ENCODE results near the gene OSCP1. TPM values are rescaled to one million over a fixed set of nuclear protein-coding genes. Genes with fewer than 3 reads are reported as not detected.

OSCP1 gene
- total RNA-seq, 1 experiment from 2014 or later: 5.7 TPM

- Histone ChIP-seq H3K27ac (ENCODE audit: low read depth, low read length, poor library complexity, severe bottlenecking) (no peak within 1 kb of the TSS), H3K27me3 (replicated peaks; ENCODE audit: insufficient read depth, low read depth, low read length, poor library complexity) (no peaks in the 10 kb centered on the region), H3K9me3 (ENCODE audit: low read depth, low read length, poor library complexity, severe bottlenecking) (no peaks in the 10 kb centered on the region), H3K4me3 (ENCODE audit: low read depth, low read length, poor library complexity, severe bottlenecking) (no peak within 1 kb of the TSS), H3K4me1 (ENCODE audit: insufficient read depth, low read length, poor library complexity, severe bottlenecking) (no peaks in the 10 kb centered on the region), H3K36me3 (ENCODE audit: insufficient read depth, low read length, poor library complexity, severe bottlenecking) (no peaks in the 10 kb centered on the region)
- no TSS peak for BruUV-seq (replicated peaks)
- ChIA-PET CTCF (no interaction called here), POLR2A (ENCODE audit: low non-redundant PET) (no interaction called here)
- no peak for DNase-seq (ENCODE audit: low spot score)
- intact Hi-C loops (cut with micrococcal nuclease; ENCODE audit: unreplicated experiment): no loop called here
- TF ChIP-seq EZH2 (IDR thresholded peaks at IDR 0.05; ENCODE audit: borderline replicate concordance, low read depth, low read length, poor library complexity, severe bottlenecking) (no peak), CTCF (conservative IDR thresholded peaks at IDR 0.05; ENCODE audit: low read depth, low read length) (no peak)
Observed at GRCh38 chr1:36482724-36483388, 32.6 kb upstream of the OSCP1 start, which contains the start of gene CSF3R. TSS of gene CSF3R (minus strand) at chr1:36482913. CDS start at chr1:36479496, 3,417 bp downstream.

DNA sequence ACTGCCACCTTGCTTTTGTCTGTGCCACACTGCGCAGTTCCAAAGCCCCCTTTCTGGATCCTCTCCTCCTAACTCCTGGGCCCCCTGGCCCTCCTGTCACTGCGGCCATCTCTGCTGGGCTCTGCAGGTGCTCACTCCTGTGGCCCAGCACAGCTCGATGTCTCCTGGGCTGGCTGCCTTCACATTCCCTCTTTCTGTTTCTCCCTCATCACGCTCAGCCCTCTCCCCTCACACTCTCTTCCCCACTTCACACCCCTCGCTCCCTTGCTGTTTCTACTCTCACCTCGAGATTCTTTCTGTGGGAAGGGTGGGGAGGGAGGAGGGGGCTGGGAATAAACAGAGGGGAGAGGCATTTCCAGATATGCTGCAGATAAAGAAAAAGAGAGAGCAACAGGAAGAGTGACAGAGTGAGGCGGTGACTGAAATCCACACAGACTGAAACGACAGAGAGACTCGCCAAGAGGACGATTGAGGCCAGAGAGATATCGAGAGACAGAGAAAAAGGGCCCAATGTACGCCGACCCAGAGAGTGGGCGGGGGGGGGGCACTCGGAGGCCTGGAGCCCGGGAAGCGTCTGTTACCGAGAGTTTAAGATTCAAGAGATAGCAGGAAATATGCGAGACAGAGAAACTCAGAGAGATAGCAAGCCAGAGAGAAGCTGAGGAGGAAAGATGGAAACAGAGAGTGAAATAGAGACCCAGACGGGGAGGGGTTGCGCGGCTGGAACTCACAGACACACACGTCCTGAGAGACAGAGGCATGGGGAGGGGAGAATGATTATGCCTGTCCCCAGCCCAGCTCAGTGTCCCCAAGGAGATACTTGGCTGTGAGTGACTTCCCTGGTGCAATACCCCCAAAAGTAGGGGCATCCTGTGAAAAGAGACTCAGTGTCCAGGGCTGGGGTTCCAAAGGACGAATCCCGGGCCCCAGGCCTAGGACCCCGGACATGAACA is 31.8 kb upstream of the OSCP1 start:
- DNase-seq (ENCODE audit: low spot score): no peak
- Histone ChIP-seq H3K27me3 (replicated peaks; ENCODE audit: insufficient read depth, low read depth, low read length, poor library complexity) (no peaks in the 10 kb centered on the region), H3K27ac (ENCODE audit: low read depth, low read length, poor library complexity, severe bottlenecking) (no peak overlapping the region), H3K36me3 (ENCODE audit: insufficient read depth, low read length, poor library complexity, severe bottlenecking) (no peaks in the 10 kb centered on the region), H3K9me3 (ENCODE audit: low read depth, low read length, poor library complexity, severe bottlenecking) (no peaks in the 10 kb centered on the region), H3K4me3 (ENCODE audit: low read depth, low read length, poor library complexity, severe bottlenecking) (no peak overlapping the region), H3K4me1 (ENCODE audit: insufficient read depth, low read length, poor library complexity, severe bottlenecking) (no peaks in the 10 kb centered on the region)
- TF ChIP-seq EZH2 (IDR thresholded peaks at IDR 0.05; ENCODE audit: borderline replicate concordance, low read depth, low read length, poor library complexity, severe bottlenecking) (no peak), CTCF (conservative IDR thresholded peaks at IDR 0.05; ENCODE audit: low read depth, low read length) (no peak)
- ChIA-PET POLR2A (ENCODE audit: low non-redundant PET) (no interaction called here), CTCF (no interaction called here)
- BruUV-seq (replicated peaks): no TSS peak
- intact Hi-C loops (cut with micrococcal nuclease; ENCODE audit: unreplicated experiment): no loop called here

GRCh38 chr1:36481091-36481490 is 30.8 kb upstream of the OSCP1 start:
- no peak for DNase-seq (ENCODE audit: low spot score)
- Histone ChIP-seq H3K27ac (ENCODE audit: low read depth, low read length, poor library complexity, severe bottlenecking) (no peak overlapping the region), H3K4me1 (ENCODE audit: insufficient read depth, low read length, poor library complexity, severe bottlenecking) (no peaks in the 10 kb centered on the region), H3K36me3 (ENCODE audit: insufficient read depth, low read length, poor library complexity, severe bottlenecking) (no peaks in the 10 kb centered on the region), H3K9me3 (ENCODE audit: low read depth, low read length, poor library complexity, severe bottlenecking) (no peaks in the 10 kb centered on the region), H3K4me3 (ENCODE audit: low read depth, low read length, poor library complexity, severe bottlenecking) (no peak overlapping the region), H3K27me3 (replicated peaks; ENCODE audit: insufficient read depth, low read depth, low read length, poor library complexity) (no peaks in the 10 kb centered on the region)
- intact Hi-C loops (cut with micrococcal nuclease; ENCODE audit: unreplicated experiment): no loop called here
- POLR2A ChIA-PET (ENCODE audit: low non-redundant PET): no interaction called here
- CTCF ChIA-PET: no interaction called here
- no TSS peak for BruUV-seq (replicated peaks)
- TF ChIP-seq EZH2 (IDR thresholded peaks at IDR 0.05; ENCODE audit: borderline replicate concordance, low read depth, low read length, poor library complexity, severe bottlenecking) (no peak), CTCF (conservative IDR thresholded peaks at IDR 0.05; ENCODE audit: low read depth, low read length) (no peak)
